OCI-LY7 (cell line): ENCODE results near the gene FSD2. TPM values are rescaled to one million over a fixed set of nuclear protein-coding genes. Genes with fewer than 3 reads are reported as not detected.
A peak's percentile ranks its signal among the peaks of the same experiment; 100 is the strongest.

Experiments
- BruUV-seq: library from RNA; stranded (reverse); fragments of 400-500 nt; replicated peaks from 2 replicates; lab custom pipeline; 2021; lab: Mats Ljungman, UMichigan
- CTCF ChIA-PET: fragments of 300-600 bp; sonication (Branson Sonifier 250); formaldehyde crosslinking; loops from one replicate; lab custom pipeline; 2022; ENCODE audit warnings: antibody characterized with exemption; ENCODE audit not compliant: unreplicated experiment; lab: Charles Lee
- POLR2A ChIA-PET: fragments of 300-600 bp; sonication (Branson Sonifier 250); formaldehyde crosslinking; loops from one replicate; lab custom pipeline; 2022; ENCODE audit warnings: antibody characterized with exemption; lab: Charles Lee
- DNase-seq: peaks from one replicate; pipeline ENCODE4 v3.0.0-alpha.2; 2015; ENCODE audit warnings: low spot score
- H2AFZ ChIP-seq: fragments of 200-600 bp; sonication (generic), shearing (Covaris generic); 2 replicates; pipeline ENCODE4 v1.6.1; 2014; ENCODE audit warnings: mild to moderate bottlenecking, antibody characterized with exemption, low read length, moderate library complexity
- H3K27ac ChIP-seq: fragments of 200-600 bp; sonication (generic); 2 replicates; pipeline ENCODE4 v1.5.1; 2014; ENCODE audit warnings: mixed run types, low read depth, mild to moderate bottlenecking, moderate library complexity, low read length, inconsistent platforms; ENCODE audit not compliant: poor library complexity, severe bottlenecking
- H3K36me3 ChIP-seq: fragments of 200-600 bp; sonication (generic); 2 replicates; pipeline ENCODE4 v1.6.1; 2014; ENCODE audit warnings: mild to moderate bottlenecking, antibody characterized with exemption, low read length, moderate library complexity, mixed read lengths; ENCODE audit not compliant: insufficient read depth
- H3K4me1 ChIP-seq: fragments of 200-600 bp; sonication (generic); 2 replicates; pipeline ENCODE4 v1.5.1; 2014; ENCODE audit warnings: mild to moderate bottlenecking, low read length; ENCODE audit not compliant: insufficient read depth, poor library complexity, severe bottlenecking
- H3K4me2 ChIP-seq: fragments of 200-600 bp; sonication (generic); 2 replicates; pipeline ENCODE4 v1.6.1; 2014; ENCODE audit warnings: mild to moderate bottlenecking, low read length
- H3K4me3 ChIP-seq: fragments of 200-600 bp; sonication (generic); 2 replicates; pipeline ENCODE4 v1.5.1; 2014; ENCODE audit warnings: mild to moderate bottlenecking, low read depth, low read length; ENCODE audit not compliant: poor library complexity, severe bottlenecking
- H3K79me2 ChIP-seq: fragments of 200-600 bp; sonication (generic); 2 replicates; pipeline ENCODE4 v1.6.1; 2016; ENCODE audit warnings: low read depth, mild to moderate bottlenecking, low read length, moderate library complexity, mixed read lengths; ENCODE audit not compliant: insufficient read depth
- H3K9me2 ChIP-seq: fragments of 200-600 bp; sonication (generic); 2 replicates; pipeline ENCODE4 v1.6.1; 2016; ENCODE audit warnings: mild to moderate bottlenecking, low read length, mixed read lengths; ENCODE audit not compliant: insufficient read depth
- H3K9me3 ChIP-seq: fragments of 200-600 bp; sonication (generic); 2 replicates; pipeline ENCODE4 v1.6.1; 2014; ENCODE audit warnings: mild to moderate bottlenecking, mixed run types, low read length, mixed read lengths
- H4K20me1 ChIP-seq: fragments of 200-600 bp; sonication (generic); 2 replicates; pipeline ENCODE4 v1.6.1; 2014; ENCODE audit warnings: mild to moderate bottlenecking, antibody characterized with exemption, low read length, moderate library complexity, mixed read lengths; ENCODE audit not compliant: insufficient read depth
- CTCF ChIP-seq: fragments of 200-600 bp; sonication (generic); conservative IDR thresholded peaks from 2 replicates; pipeline ENCODE4 v1.5.1; 2014; ENCODE audit warnings: mild to moderate bottlenecking, antibody characterized with exemption, low read length, moderate library complexity, mixed read lengths
- EZH2phosphoT487 ChIP-seq: fragments of 200-600 bp; sonication (generic); IDR thresholded peaks from 2 replicates; pipeline ENCODE4 v1.6.1; 2018; ENCODE audit warnings: low read depth, borderline replicate concordance, mild to moderate bottlenecking, mixed run types, antibody characterized with exemption, low read length, moderate library complexity, mixed read lengths
- intact Hi-C: fragments of 100-400 bp; cut with micrococcal nuclease; formaldehyde crosslinking; loops from one replicate; pipeline ENCODE4 v1.10.0; 2022; ENCODE audit not compliant: unreplicated experiment
- total RNA-seq, 2 experiments: library from RNA; depleted of rRNA in 1 of 2; stranded (reverse); fragments of >200 nt in 1 of 2; shearing (Covaris generic) in 1 of 2; gene quantifications; 2 replicates each; pipeline ENCODE4 v1.2.3, GENCODE V29; 2014 to 2022

FSD2 gene
- total RNA-seq, 2 experiments from 2014 or later: 0.32 to 0.92 TPM

DNA sequence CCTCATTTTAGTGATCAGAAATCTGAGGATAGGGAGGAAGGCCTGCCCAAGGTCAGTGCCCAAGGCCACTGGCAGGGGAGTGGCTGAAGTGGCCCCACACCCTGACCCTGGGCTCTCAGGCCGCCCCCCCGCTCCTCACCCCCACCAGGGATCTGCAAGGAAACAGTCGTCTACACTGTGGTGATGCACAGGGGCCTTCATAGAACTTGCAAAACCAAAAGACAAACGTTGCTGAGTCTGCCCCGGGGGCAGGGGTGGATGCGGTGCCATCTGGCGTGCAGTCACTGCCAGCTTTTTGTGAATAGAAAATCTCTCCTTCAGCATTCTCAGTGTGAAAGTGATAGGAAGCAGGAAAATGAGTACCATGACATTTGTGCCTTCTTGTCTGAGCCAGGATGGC is 44.9 kb upstream of the FSD2 start:
- no peaks in the 10 kb centered on the region for H3K9me3 ChIP-seq
- no peaks in the 10 kb centered on the region for H4K20me1 ChIP-seq
- no peaks in the 10 kb centered on the region for H3K9me2 ChIP-seq
- intact Hi-C loops: no loop called here
- no peak overlapping the region for H3K27ac ChIP-seq
- H3K36me3 ChIP-seq: no peaks in the 10 kb centered on the region
- CTCF ChIA-PET: no interaction called here
- TF ChIP-seq EZH2phosphoT487 (no peak), CTCF (no peak)
- no TSS peak for BruUV-seq
- no peaks in the 10 kb centered on the region for H3K79me2 ChIP-seq
- no peak for DNase-seq
- H3K4me1 ChIP-seq: peaks cover 14% of the 10 kb centered on the region
- H3K4me3 ChIP-seq: no peak overlapping the region
- POLR2A ChIA-PET: interaction anchor here (0.7 kb wide), 1 partner anchor 79 kb away, joined by 3 read pairs; no protein-coding TSS in a partner anchor
- H3K4me2 ChIP-seq: no peak overlapping the region
- no peak overlapping the region for H2AFZ ChIP-seq

DNA sequence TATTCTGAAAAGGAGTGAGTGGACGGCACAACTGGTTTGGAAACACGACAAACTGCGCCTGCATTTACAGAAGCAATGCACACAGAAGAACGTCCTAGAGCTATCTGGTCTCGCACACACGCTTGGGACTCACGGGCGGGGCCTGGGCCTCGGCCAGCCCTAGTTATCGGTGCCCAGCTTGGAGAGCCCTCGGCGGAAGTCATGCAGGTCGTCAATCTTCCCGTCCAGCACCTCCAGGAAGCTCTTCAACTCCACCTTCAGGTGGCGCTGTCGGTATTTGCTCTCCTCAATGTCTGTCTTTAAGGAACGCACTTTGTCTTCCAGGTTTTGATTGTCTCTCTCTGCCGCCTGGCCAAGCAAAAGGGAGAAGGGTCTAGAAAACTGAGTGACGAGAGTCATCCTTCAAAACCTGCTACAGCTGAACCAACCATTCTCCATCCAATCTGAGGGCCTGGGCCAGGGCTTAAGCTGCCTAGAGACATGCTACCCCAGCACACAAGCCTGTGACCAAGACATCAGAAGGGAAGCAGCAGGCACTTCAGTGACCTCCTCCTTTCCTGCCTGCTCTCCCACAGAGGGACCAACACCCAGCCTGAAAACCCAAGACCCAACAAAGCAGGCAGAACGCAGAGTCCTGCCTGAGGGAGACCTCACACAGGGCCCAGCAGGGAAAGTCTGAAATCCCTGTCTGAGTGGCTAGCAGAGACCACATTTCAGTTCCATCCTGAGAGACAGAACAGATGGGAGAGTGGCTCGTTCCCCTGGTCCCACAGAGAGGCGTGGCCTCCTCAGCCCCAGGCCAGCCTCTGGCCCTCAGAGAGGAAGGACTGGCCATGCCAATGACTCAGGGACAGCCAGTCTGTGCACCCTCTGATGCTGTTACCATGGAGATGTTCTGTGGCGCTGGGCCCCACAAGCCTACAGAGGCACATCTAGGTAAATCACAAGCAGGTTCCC is 44.0 kb upstream of the FSD2 start:
- intact Hi-C loops: loop anchor here (1.0 to 10.0 kb wide), 5 partner anchors 137 to 532 kb away; partner anchors contain the start of genes HDGFL3, RAMAC and RPS17
- BruUV-seq: no TSS peak
- Histone ChIP-seq H3K79me2 (no peaks in the 10 kb centered on the region), H3K9me2 (no peaks in the 10 kb centered on the region), H3K4me3 (no peak overlapping the region), H4K20me1 (no peaks in the 10 kb centered on the region), H2AFZ (peak overlapping the region; percentile 94), H3K36me3 (no peaks in the 10 kb centered on the region), H3K4me2 (peak overlapping the region; percentile 31; the same call in 1 of the 2 replicates), H3K4me1 (peaks cover 19% of the 10 kb centered on the region), H3K27ac (no peak overlapping the region), H3K9me3 (no peaks in the 10 kb centered on the region)
- DNase-seq: peak; percentile 82
- ChIA-PET CTCF (interaction anchor here (1.9 kb wide), 1 partner anchor 150 kb away, joined by 5 read pairs; no protein-coding TSS in a partner anchor), POLR2A (interaction anchor here (0.6 to 1.1 kb wide), 3 partner anchors 44 to 78 kb away, joined by 3 read pairs; partner anchors contain the start of gene FSD2)
- TF ChIP-seq EZH2phosphoT487 (no peak), CTCF (peak; percentile 87)
